Measurements from ENCODE around the gene RRP1B. TPM values are rescaled to one million over a fixed set of nuclear protein-coding genes. Genes with fewer than 3 reads are reported as not detected.

Gene RRP1B
- total and polyA plus RNA-seq, 2 of the 13 experiments (the other 11 are each of a cell fraction or from before 2014, with no cell fraction given) = 16.3 to 46.2 TPM

GRCh38 chr21:43679951-43680350 lies 20.6 kb downstream of the RRP1B start (continued):
- no peak for TF ChIP-seq ZNF609 (CRISPR knock-in tag; IDR thresholded peaks at IDR 0.05; ENCODE audit: borderline replicate concordance)
- peak; percentile 27; the same call in 1 of the 2 replicates for TF ChIP-seq ZNF7 (CRISPR knock-in tag; IDR thresholded peaks at IDR 0.05)
- TF ChIP-seq FOXP1 (IDR thresholded peaks at IDR 0.05) = no peak
- peak; percentile 26; the same call in 1 of the 2 replicates for TF ChIP-seq FOXP1 (CRISPR knock-in tag; IDR thresholded peaks at IDR 0.05)
- TF ChIP-seq LCORL (IDR thresholded peaks at IDR 0.05) = no peak
- 0 out of 2 replicates have a peak, but pooled peaks have one; percentile 28 for TF ChIP-seq LCORL (CRISPR knock-in tag; IDR thresholded peaks at IDR 0.05)
- no peak for TF ChIP-seq XRCC5 (optimal IDR thresholded peaks at IDR 0.05; ENCODE audit: low read length)
- no peak for TF ChIP-seq CREM (IDR thresholded peaks at IDR 0.05)
- TF ChIP-seq CREM (CRISPR knock-in tag; IDR thresholded peaks at IDR 0.05) = no peak
- peak; percentile 59; the same call in 1 of the 2 replicates for TF ChIP-seq HNF4G (IDR thresholded peaks at IDR 0.05; ENCODE audit: borderline replicate concordance, low read depth, low read length)
- no peak for TF ChIP-seq HNF4G (CRISPR knock-in tag; IDR thresholded peaks at IDR 0.05; ENCODE audit: borderline replicate concordance, low read depth)
- TF ChIP-seq ZNF552 (CRISPR knock-in tag; IDR thresholded peaks at IDR 0.05; ENCODE audit: borderline replicate concordance) = no peak
- TF ChIP-seq ZNF33B (CRISPR knock-in tag; IDR thresholded peaks at IDR 0.05) = no peak
- no peak for TF ChIP-seq ZNF230 (CRISPR knock-in tag; IDR thresholded peaks at IDR 0.05)
- TF ChIP-seq RAD51 (IDR thresholded peaks at IDR 0.05; ENCODE audit: borderline replicate concordance) = no peak
- 0 out of 2 replicates have a peak, but pooled peaks have one; percentile 26 for TF ChIP-seq PAXIP1 (CRISPR knock-in tag; conservative IDR thresholded peaks at IDR 0.05)
- TF ChIP-seq HNRNPH1 (optimal IDR thresholded peaks at IDR 0.05; ENCODE audit: low read depth, low read length) = no peak
- TF ChIP-seq HNRNPLL (IDR thresholded peaks at IDR 0.05; ENCODE audit: low read depth, low read length, poor library complexity, severe bottlenecking) = no peak
- peak; percentile 92 for TF ChIP-seq BCL6 (CRISPR knock-in tag; IDR thresholded peaks at IDR 0.05)
- no peak for TF ChIP-seq ZNF335 (CRISPR knock-in tag; IDR thresholded peaks at IDR 0.05)
- no peak for TF ChIP-seq NFIC (IDR thresholded peaks at IDR 0.05; ENCODE audit: low read length)
- no peak for TF ChIP-seq ZNF790 (CRISPR knock-in tag; IDR thresholded peaks at IDR 0.05; ENCODE audit: borderline replicate concordance)
- TF ChIP-seq HNF4A (CRISPR knock-in tag; IDR thresholded peaks at IDR 0.05) = peak; percentile 58
- no peak for TF ChIP-seq KLF6 (CRISPR knock-in tag; IDR thresholded peaks at IDR 0.05)
